Right atrium auricular region (tissue), 2 donors: Measurements from ENCODE around the gene BCAS1. TPM values are rescaled to one million over a fixed set of nuclear protein-coding genes. Genes with fewer than 3 reads are reported as not detected.

ENCODE experiments used
- DNase-seq: peaks from one replicate; pipeline ENCODE4 v3.0.0-alpha.2; 2019; ENCODE audit warnings: low spot score
- H3K27ac ChIP-seq, 2 donors: fragments of 200-600 bp; sonication (generic); 1 replicate in 1 of 2; 2 replicates in 1 of 2; pipeline ENCODE4 v1.5.1; 2016 to 2019
- H3K27me3 ChIP-seq, 2 donors: fragments of 200-600 bp; sonication (generic); one replicate each; pipeline versions ENCODE4 v1.5.1 to v1.6.0; 2017 to 2019
- H3K36me3 ChIP-seq: fragments of 200-600 bp; sonication (generic); one replicate; pipeline ENCODE4 v1.5.1; 2016
- H3K4me1 ChIP-seq, 2 donors: fragments of 200-600 bp; sonication (generic); one replicate each; pipeline versions ENCODE4 v1.5.1 to v1.6.0; 2017 to 2019
- H3K4me3 ChIP-seq, 2 donors: fragments of 200-600 bp; sonication (generic); 1 replicate in 1 of 2; 2 replicates in 1 of 2; pipeline ENCODE4 v1.5.1; 2017 to 2019; ENCODE audit warnings: mild to moderate bottlenecking in 1 of 2, moderate library complexity in 1 of 2
- H3K9me3 ChIP-seq, 2 donors: fragments of 200-600 bp; sonication (generic); one replicate each; pipeline ENCODE4 v1.5.1; 2019
- CTCF ChIP-seq, 2 donors: fragments of 200-600 bp; sonication (generic); IDR thresholded peaks; one replicate each; pipeline ENCODE4 v1.5.1; 2019; ENCODE audit warnings: antibody characterized with exemption in 2 of 2
- total RNA-seq, 2 donors: library from RNA; depleted of rRNA; stranded (reverse); fragments of >200 nt; gene quantifications; one replicate each; pipeline ENCODE4 v1.1.0, GENCODE V29; 2016

The BCAS1 gene
- total RNA-seq, 2 donors from 2014 or later: not detected

- Histone ChIP-seq H3K4me3 (no peak overlapping the region), H3K4me1 (no peaks in the 10 kb centered on the region), H3K9me3 (no peaks in the 10 kb centered on the region), H3K27ac (no peak overlapping the region), H3K27me3 (no peaks in the 10 kb centered on the region), H3K36me3 (no peaks in the 10 kb centered on the region)
- no peak for DNase-seq
- TF ChIP-seq CTCF (IDR thresholded peaks at IDR 0.05): no peak
These were observed 11.8 kb downstream of the BCAS1 start for GRCh38 chr20:54058420-54059139.

GRCh38 chr20:54056762-54057639 is 13.4 kb downstream of the BCAS1 start:
- DNase-seq: no peak
- H3K36me3 ChIP-seq: no peaks in the 10 kb centered on the region
- no peak overlapping the region for H3K4me3 ChIP-seq
- no peaks in the 10 kb centered on the region for H3K9me3 ChIP-seq
- no peaks in the 10 kb centered on the region for H3K4me1 ChIP-seq
- TF ChIP-seq CTCF (IDR thresholded peaks at IDR 0.05): no peak
- H3K27ac ChIP-seq: no peak overlapping the region
- no peaks in the 10 kb centered on the region for H3K27me3 ChIP-seq

- no peak for TF ChIP-seq CTCF (IDR thresholded peaks at IDR 0.05)
- H3K4me3 ChIP-seq: no peak overlapping the region
- no peak for DNase-seq
- no peaks in the 10 kb centered on the region for H3K27me3 ChIP-seq
- no peaks in the 10 kb centered on the region for H3K36me3 ChIP-seq
- no peak overlapping the region for H3K27ac ChIP-seq
- no peaks in the 10 kb centered on the region for H3K9me3 ChIP-seq
- H3K4me1 ChIP-seq: no peaks in the 10 kb centered on the region
These were observed 15.9 kb downstream of the BCAS1 start for GRCh38 chr20:54054516-54054915.

GRCh38 chr20:54051068-54051467 is 19.3 kb downstream of the BCAS1 start:
- H3K27ac ChIP-seq: no peak overlapping the region
- TF ChIP-seq CTCF (IDR thresholded peaks at IDR 0.05): no peak
- no peaks in the 10 kb centered on the region for H3K36me3 ChIP-seq
- H3K27me3 ChIP-seq: no peaks in the 10 kb centered on the region
- DNase-seq: no peak
- H3K9me3 ChIP-seq: no peaks in the 10 kb centered on the region
- no peak overlapping the region for H3K4me3 ChIP-seq
- H3K4me1 ChIP-seq: no peaks in the 10 kb centered on the region

- Histone ChIP-seq H3K27ac (no peak overlapping the region), H3K4me3 (no peak overlapping the region), H3K27me3 (no peaks in the 10 kb centered on the region), H3K9me3 (no peaks in the 10 kb centered on the region), H3K4me1 (no peaks in the 10 kb centered on the region), H3K36me3 (no peaks in the 10 kb centered on the region)
- no peak for DNase-seq
- no peak for TF ChIP-seq CTCF (IDR thresholded peaks at IDR 0.05)
These were observed 21.4 kb downstream of the BCAS1 start for GRCh38 chr20:54048891-54049545.
